Measurements from ENCODE around the gene ADD2.
"Not testable (repeated sequence)": the region's sequence is repeated elsewhere in the genome, so short reads cannot be mapped to it uniquely, and the experiment has no call there.

The ADD2 gene

GRCh38 chr2:70632388-70632787, 135.6 kb downstream of the ADD2 start:
- no peak for DNase-seq (ENCODE audit: low spot score)

GRCh38 chr2:70630761-70631160, 137.2 kb downstream of the ADD2 start:
- no peak for DNase-seq (ENCODE audit: low spot score)

- DNase-seq (ENCODE audit: low spot score), result no peak
These were observed 140.6 kb downstream of the ADD2 start for GRCh38 chr2:70627211-70627898.

- no peak for DNase-seq (ENCODE audit: low spot score)
These were observed 141.6 kb downstream of the ADD2 start for GRCh38 chr2:70626254-70626990.

GRCh38 chr2:70621536-70621935, 146.5 kb downstream of the ADD2 start:
- not testable (repeated sequence) for DNase-seq (ENCODE audit: low spot score)

- DNase-seq (ENCODE audit: low spot score), result no peak
These were observed 148.0 kb downstream of the ADD2 start for GRCh38 chr2:70620020-70620419.

GRCh38 chr2:70619167-70619566, 148.8 kb downstream of the ADD2 start:
- no peak for DNase-seq (ENCODE audit: low spot score)

- DNase-seq (ENCODE audit: low spot score), result no peak
These were observed 151.8 kb downstream of the ADD2 start for GRCh38 chr2:70616168-70616694.

- DNase-seq (ENCODE audit: low spot score), result no peak
These were observed 152.8 kb downstream of the ADD2 start for GRCh38 chr2:70615222-70615621.

GRCh38 chr2:70613521-70613920, 154.5 kb downstream of the ADD2 start:
- DNase-seq (ENCODE audit: low spot score), result no peak

- no peak for DNase-seq (ENCODE audit: low spot score)
These were observed 155.4 kb downstream of the ADD2 start for GRCh38 chr2:70612574-70612973.

GRCh38 chr2:70608373-70608772, 159.6 kb downstream of the ADD2 start:
- no peak for DNase-seq (ENCODE audit: low spot score)

- no peak for DNase-seq (ENCODE audit: low spot score)
These were observed 160.9 kb downstream of the ADD2 start for GRCh38 chr2:70607121-70607561.

Measured in germinal center (tissue), 1 donor.